HG03457 (cell line): ENCODE measurements around the gene MAP4K3.

Source experiments
- ATAC-seq: cut with Tn5 transposase; IDR thresholded peaks from one replicate; pipeline ENCODE4 v1.9.1; 2021; ENCODE audit warnings: moderate number of reproducible peaks; ENCODE audit not compliant: unreplicated experiment

MAP4K3 gene

DNA sequence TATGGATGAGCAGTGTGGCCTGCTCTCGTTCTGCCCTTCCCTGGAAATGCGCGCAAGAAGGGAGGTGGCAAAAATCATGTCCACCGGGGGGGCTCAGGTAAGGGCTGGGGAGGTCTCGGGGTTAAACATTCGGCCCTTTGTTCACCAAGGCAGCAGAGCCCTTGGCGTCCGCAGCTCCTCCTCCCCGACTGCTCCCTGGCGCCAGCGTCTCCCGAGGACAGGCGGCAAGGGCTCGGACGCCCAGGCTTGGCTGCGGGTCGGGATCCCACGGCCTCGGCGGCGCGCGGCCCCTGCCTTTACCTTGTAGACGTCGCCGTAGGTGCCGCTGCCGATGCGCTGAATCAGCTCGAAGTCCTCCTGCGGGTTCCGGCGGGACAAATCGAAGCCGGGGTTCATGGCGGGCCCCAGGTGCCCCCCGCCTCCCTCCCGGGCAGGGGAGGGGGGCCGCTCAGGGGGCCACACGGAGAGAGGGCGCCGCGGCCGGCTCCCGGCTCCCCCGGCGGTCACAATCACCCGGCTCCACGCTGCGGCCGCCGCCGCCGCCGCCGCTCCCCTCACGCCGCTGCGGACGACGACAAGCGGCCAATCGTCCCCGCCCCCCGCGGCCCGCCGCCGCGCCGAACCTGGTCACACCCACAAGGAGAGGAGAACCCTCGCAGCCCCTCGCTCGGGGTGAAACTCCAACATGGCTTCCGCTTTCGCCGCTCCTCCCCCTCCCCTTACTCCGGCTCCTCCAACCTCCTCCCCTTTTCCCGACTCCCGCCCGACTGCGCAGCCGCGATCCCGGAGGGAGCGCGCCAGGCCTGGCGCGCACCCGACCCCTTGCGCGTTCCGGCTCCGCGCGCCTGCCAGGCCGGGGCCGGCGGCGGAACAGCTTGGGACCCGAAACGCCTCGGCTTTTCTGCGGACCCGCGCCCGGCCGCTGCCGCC lies at the start of gene MAP4K3:
TSS of gene MAP4K3 (minus strand) at position 694 of the 930 bp plus-strand sequence. CDS start at position 396, 298 bp downstream.
- ATAC-seq = peak; percentile 71

DNA sequence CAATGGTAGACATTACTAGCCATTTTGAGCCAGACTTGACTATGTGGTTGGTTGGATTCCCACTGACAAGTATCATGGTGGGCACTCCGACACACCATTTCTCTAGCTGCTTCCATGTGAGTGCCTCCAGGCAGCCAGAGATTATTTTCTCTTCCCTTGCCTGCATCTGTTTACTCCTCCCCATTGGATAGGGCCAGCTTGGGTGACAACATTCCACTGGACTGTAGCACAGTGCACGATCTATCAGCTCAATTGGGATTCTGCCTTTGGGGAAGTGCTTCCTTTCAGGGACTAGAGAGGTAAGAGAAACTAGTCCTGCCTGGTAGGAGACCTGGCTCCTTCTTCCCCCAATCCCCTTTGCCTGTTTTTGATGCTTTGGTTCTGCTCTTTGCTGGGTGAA lies 49.0 kb upstream of the MAP4K3 start:
- no peak for ATAC-seq

GRCh38 chr2:39484620-39485495 lies 47.8 kb upstream of the MAP4K3 start:
- ATAC-seq = no peak

DNA sequence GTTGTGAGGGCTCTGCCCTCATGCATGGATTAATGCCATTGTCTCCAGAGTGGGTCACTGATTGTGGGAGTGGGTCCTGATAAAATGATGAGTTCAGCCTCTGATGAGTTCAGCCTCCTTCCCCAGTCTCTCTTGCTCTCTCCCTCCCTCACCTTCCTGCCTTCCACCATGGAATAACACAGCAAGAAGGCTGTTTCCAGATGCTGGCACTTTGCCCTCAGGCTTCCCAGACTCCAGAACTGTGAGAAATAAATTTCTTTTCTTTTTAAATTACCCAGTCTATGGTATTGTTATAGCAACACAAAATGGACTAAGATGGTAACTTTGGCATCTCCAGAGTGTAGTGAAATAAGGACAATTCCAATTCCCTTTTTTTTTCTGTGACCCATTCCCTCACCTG lies 47.1 kb upstream of the MAP4K3 start:
- ATAC-seq = no peak

GRCh38 chr2:39483534-39483933 lies 46.4 kb upstream of the MAP4K3 start:
- ATAC-seq = no peak

- no peak for ATAC-seq
These were observed 44.5 kb upstream of the MAP4K3 start for GRCh38 chr2:39481611-39482010.

DNA sequence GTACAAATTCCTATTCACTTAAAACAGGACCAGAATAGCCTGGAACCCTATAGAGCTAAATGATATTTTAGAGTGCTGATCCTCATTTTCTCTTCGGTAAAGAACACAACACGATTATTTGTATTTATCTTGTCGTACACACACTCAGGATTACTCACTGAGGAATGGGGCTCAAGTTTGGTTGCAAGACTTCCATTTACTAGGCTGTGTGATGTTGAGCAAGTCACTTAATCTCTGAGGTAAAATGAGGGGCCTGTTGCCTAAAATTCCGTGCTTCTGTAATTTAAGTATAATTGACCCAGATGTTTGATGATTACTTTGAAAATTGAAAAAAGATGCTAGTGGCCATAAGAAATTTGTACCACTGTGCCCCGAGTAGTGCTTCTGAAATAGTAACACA lies 42.6 kb upstream of the MAP4K3 start:
- ATAC-seq = no peak

- ATAC-seq = no peak
These were observed 42.1 kb upstream of the MAP4K3 start for GRCh38 chr2:39479053-39479670.

DNA sequence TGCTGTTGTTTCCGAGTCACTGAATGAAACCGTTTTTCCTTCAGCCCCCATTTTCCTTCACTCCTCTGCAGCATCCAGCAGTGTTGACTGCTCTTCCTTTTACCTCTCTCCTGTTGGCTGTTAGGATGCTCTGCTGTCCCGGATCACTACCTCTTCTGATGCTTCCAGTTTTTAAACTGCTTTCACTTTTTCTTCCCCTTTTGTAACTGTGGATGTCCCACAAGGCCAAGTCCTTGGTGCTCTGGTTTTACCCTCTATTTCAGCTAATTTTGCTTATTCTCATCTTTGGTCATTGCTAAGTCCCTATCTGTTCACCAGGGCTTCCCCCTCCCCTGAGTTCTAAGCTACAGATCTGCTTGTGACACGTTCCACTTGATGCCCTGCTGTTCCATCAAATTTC lies 39.4 kb upstream of the MAP4K3 start:
- peak; percentile 91 for ATAC-seq

DNA sequence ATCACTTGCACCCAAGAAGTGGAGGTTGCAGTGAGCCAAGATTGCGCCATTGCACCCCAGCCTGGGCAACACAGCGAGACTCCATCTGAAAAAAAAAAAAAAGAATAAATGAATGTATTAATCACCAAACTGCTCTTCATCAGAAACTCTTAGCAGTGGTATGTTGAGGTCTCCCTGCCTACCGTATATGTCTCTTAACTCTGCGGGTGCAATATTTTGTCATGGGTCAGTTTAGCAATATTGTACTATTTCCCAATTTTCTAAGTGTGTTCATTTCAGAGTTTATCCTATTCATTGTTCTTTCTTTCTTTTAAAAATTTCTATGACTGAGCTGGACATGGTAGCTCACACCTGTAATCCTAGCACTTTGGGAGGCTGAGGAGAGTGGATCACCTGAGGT lies 37.9 kb upstream of the MAP4K3 start:
- ATAC-seq = no peak

GRCh38 chr2:39470580-39470979 lies 33.5 kb upstream of the MAP4K3 start:
- no peak for ATAC-seq

DNA sequence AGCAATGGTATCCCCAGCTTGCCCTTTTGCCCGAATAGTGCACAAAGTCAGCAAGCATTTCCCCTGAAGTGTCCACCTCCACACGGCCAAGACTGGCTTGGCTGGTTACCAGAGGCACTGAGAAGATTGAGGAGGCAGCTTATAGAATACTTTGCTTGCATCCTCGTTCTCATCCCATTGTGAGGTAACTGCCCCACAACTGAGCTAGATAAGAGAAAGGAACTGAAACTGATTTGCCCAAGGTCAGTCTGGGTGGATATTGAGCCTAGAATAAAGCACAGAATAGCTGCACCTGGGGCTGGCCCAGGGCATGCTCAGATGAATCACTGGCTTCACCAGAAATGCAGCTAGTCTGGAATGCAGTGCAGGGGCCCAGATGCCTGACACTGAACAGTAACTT lies 32.7 kb upstream of the MAP4K3 start:
- peak; percentile 78 for ATAC-seq

DNA sequence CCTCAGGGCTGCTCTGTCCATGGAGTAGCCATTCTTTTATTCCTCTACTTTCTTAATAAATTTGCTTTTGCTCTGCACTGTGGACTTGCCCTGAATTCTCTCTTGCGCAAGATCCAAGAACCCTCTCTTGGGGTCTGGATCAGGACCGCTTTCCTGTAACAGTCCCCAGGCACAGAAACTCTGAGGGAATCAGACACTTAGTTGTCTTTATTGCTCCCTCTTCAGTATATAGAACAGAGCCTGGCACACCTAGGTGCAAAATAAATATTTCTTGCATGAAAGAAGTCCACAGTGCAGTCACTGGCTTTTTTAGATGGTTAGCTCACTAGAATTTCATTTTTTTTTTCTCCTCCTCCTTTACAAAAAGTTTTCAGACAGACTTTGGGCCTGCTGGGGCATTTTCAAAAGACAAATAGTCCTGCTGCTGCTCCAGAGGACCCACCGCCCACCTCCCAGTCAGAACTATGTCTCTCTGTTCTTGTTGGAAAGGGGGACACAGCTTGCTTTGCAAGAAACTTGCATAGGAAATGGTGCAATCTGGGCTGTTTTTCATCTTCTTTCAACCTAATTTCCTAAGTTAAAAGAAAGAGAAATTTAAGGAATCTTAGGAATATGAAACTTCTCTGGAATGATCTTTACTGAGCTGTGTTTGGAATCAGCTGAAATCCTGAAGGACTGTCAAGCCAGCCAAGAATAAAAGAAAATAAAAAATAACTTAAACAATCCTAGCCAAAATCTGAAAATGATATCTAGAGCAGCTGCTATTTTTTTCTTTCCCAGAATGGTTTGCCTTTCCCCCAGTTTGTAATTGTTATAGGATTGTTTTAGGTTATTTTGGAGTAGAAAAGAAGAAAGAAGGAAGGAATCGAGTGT lies 31.7 kb upstream of the MAP4K3 start:
- ATAC-seq = no peak

- no peak for ATAC-seq
These were observed 29.2 kb upstream of the MAP4K3 start for GRCh38 chr2:39466311-39466710.

GRCh38 chr2:39464864-39465263 lies 27.8 kb upstream of the MAP4K3 start:
- no peak for ATAC-seq

GRCh38 chr2:39455826-39456225 lies 18.7 kb upstream of the MAP4K3 start:
- ATAC-seq = no peak

DNA sequence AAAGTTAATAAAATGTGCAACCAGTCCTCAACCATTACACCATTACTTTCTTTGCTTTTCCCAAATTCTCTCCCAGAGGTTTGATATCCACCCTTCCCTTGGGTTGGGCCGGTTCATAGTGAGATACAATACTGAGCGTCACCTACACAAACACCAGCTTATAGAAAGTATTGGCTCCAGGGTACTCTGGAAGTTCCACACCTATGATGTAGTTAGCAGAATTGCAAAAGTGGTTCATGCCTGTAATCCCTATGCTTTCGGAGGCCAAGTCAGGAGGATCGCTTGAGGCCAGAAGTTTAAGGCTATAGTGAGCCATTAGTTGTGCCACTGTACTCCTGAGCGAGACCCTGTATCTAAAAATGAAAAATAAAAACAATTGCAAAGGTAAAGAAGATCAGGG lies 15.3 kb upstream of the MAP4K3 start:
- ATAC-seq = no peak

DNA sequence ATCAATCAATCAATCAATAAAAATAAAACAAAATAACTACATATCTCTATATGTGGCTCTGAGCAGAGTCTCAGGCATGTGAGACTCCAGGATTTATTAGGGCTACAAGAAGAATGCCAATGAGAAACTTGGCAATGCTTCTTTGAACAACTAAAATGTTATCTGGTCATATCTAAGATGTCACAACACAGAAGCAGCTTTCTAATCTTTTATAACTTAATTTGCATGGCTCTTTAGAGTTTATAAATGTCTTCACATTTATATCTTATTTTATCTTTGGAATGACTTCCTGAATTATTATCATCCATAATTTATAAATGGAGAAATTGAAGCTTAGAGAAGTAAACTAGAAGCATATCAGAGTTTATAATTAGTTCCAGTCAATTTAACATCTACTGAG lies 14.9 kb upstream of the MAP4K3 start:
- ATAC-seq = no peak

DNA sequence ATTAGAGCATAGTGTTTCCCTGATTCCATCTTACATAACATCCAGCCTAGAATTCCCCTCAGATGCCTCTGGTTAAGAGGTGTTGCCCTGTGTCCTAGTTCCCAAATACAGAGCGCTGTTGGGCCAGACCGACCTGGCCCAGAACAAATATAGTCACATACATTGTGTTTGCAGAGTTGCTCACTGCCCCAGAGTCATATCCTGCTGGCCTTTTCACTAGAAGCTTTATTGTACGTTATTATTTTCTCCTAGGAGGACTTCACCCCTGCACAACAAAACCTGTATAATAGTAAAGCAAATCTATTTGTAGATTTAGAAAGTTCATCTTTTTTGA lies 11.1 kb upstream of the MAP4K3 start:
- ATAC-seq = no peak
